GM23338 (cell line): ENCODE data around the gene TCF12.

ENCODE experiments used
- CREB1 ChIP-seq: fragments of 250-450 bp; sonication (Bioruptor Pico); IDR thresholded peaks from 2 replicates; pipeline ENCODE4 v1.5.0; 2020; ENCODE audit warnings: low read depth, mild to moderate bottlenecking, moderate library complexity
- CTCF ChIP-seq, 2 experiments: fragments of 200-600 bp in 1 of 2; sonication (generic) in 1 of 2; conservative IDR thresholded peaks; 2 replicates each; pipeline versions ENCODE4 v1.5.1 to v1.6.1; 2016 to 2017; ENCODE audit warnings: antibody characterized with exemption in 2 of 2, low read depth in 2 of 2, mild to moderate bottlenecking in 2 of 2, moderate library complexity in 1 of 2
- ETS1 ChIP-seq: IDR thresholded peaks from 2 replicates; pipeline ENCODE4 v1.6.1; 2016; ENCODE audit warnings: antibody characterized with exemption
- EZH2 ChIP-seq: fragments of 200-600 bp; sonication (generic); IDR thresholded peaks from one replicate; pipeline ENCODE4 v1.8.0; 2017; ENCODE audit warnings: antibody characterized with exemption, mild to moderate bottlenecking, low read depth; ENCODE audit not compliant: unreplicated experiment
- EZH2phosphoT487 ChIP-seq: fragments of 200-600 bp; sonication (generic); IDR thresholded peaks from one replicate; pipeline ENCODE4 v1.8.1; 2018; ENCODE audit warnings: antibody characterized with exemption; ENCODE audit not compliant: unreplicated experiment
- JUNB ChIP-seq: IDR thresholded peaks from one replicate; pipeline ENCODE4 v1.6.1; 2016; ENCODE audit warnings: antibody characterized with exemption; ENCODE audit not compliant: unreplicated experiment
- NANOG ChIP-seq: IDR thresholded peaks from 2 replicates; pipeline ENCODE4 v1.6.1; 2016; ENCODE audit warnings: antibody characterized with exemption, borderline replicate concordance
- POLR2AphosphoS5 ChIP-seq: IDR thresholded peaks from 2 replicates; pipeline ENCODE4 v1.6.1; 2016; ENCODE audit warnings: antibody characterized with exemption, low read depth
- REST ChIP-seq: IDR thresholded peaks from one replicate; pipeline ENCODE4 v1.6.1; 2018; ENCODE audit warnings: antibody characterized with exemption; ENCODE audit not compliant: unreplicated experiment
- STAT1 ChIP-seq: IDR thresholded peaks from one replicate; pipeline ENCODE4 v1.6.1; 2016; ENCODE audit warnings: antibody characterized with exemption; ENCODE audit not compliant: unreplicated experiment
- ZNF114 ChIP-seq: fragments of 250-450 bp; sonication (Bioruptor Pico); IDR thresholded peaks from 2 replicates; pipeline ENCODE4 v1.5.0; 2020; ENCODE audit warnings: mild to moderate bottlenecking, moderate library complexity
- ZNF331 ChIP-seq: fragments of 250-450 bp; sonication (Bioruptor Pico); IDR thresholded peaks from 2 replicates; pipeline ENCODE4 v1.5.0; 2020; ENCODE audit warnings: low read depth, mild to moderate bottlenecking, moderate library complexity
- ZNF462 ChIP-seq: fragments of 250-450 bp; sonication (Bioruptor Pico); IDR thresholded peaks from 2 replicates; pipeline ENCODE4 v1.5.0; 2020; ENCODE audit warnings: mild to moderate bottlenecking, moderate library complexity

DNA sequence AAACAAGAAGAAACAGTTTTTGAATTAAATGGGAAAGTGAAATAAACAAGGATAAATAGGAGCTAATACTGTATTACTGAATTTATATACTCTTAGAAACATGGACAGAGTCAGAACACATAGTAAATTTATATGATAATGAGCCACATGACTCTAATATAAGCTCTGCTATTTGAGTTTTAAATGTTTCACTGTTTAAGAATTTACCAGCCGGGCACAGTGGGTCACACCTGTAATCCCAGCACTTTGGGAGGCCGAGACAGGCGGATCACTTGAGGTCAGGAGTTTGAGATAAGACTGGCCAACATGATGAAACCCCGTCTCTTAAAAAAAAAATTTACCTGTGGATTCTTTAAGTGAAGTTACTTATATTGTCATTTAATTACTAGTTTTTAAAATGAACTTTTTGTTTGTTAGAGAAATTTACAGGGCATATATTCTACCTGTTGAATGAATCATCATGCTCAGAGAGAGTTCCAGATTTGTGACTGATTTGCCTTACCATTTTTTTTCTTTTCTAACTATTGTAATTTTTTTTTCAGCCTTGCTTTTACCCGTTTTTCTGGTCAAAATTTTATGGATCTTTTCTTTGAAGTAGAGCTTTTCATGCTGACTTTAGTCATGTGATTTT is 125.7 kb downstream of the TCF12 start:
- TF ChIP-seq CTCF (conservative IDR thresholded peaks at IDR 0.05; ENCODE audit: low read depth in 2 of 2) (no peak), EZH2phosphoT487 (no peak), POLR2AphosphoS5 (no peak), JUNB (no peak), REST (no peak), ZNF331 (CRISPR knock-in tag) (no peak), CREB1 (CRISPR knock-in tag) (no peak), EZH2 (no peak), ZNF462 (CRISPR knock-in tag) (no peak), ZNF114 (CRISPR knock-in tag) (no peak), STAT1 (no peak), ETS1 (no peak), NANOG (no peak)
